Caco-2 (cell line): ENCODE data around the gene COPS9. TPM values are rescaled to one million over a fixed set of nuclear protein-coding genes. Genes with fewer than 3 reads are reported as not detected.

Source experiments
- BruUV-seq: library from RNA; stranded (reverse); fragments of 400-500 nt; replicated peaks from 2 replicates; lab custom pipeline; 2021; lab: Mats Ljungman, UMichigan
- CTCF ChIA-PET: fragments of 300-600 bp; sonication (Branson Sonifier 250); formaldehyde crosslinking; loops from one replicate; lab custom pipeline; 2022; ENCODE audit warnings: antibody characterized with exemption; lab: Charles Lee
- POLR2A ChIA-PET: fragments of 300-600 bp; sonication (Branson Sonifier 250); formaldehyde crosslinking; loops from one replicate; lab custom pipeline; 2022; ENCODE audit warnings: antibody characterized with exemption; lab: Charles Lee
- DNase-seq, 2 experiments: peaks; one replicate each; pipeline versions ENCODE4 v3.0.0 to v3.0.0-alpha.2; 2020 to 2022
- H3K27me3 ChIP-seq: replicated peaks from 2 replicates; pipeline ENCODE4 v1.6.0; 2011; ENCODE audit warnings: low read length; ENCODE audit not compliant: control insufficient read depth, insufficient read depth
- H3K36me3 ChIP-seq: 2 replicates; pipeline ENCODE4 v1.5.1; 2011; ENCODE audit warnings: low read length; ENCODE audit not compliant: control insufficient read depth, insufficient read depth
- H3K4me1 ChIP-seq: fragments of 250-450 bp; sonication (Bioruptor Pico); 2 replicates; pipeline ENCODE4 v1.5.1; 2020; ENCODE audit warnings: mild to moderate bottlenecking
- H3K4me3 ChIP-seq: 2 replicates; pipeline ENCODE4 v1.5.1; 2011; ENCODE audit warnings: low read depth, mild to moderate bottlenecking, control low read depth, low read length
- H3K9me3 ChIP-seq: fragments of 250-450 bp; sonication (Bioruptor Pico); 2 replicates; pipeline ENCODE4 v1.5.1; 2020; ENCODE audit warnings: mild to moderate bottlenecking, moderate library complexity
- H3K27ac Mint-ChIP-seq: one replicate; pipeline ENCODE4 v1.8.0; 2022; ENCODE audit warnings: mixed read lengths; ENCODE audit not compliant: unreplicated experiment
- H3K27me3 Mint-ChIP-seq: one replicate; pipeline ENCODE4 v1.8.0; 2022; ENCODE audit warnings: mixed read lengths; ENCODE audit not compliant: insufficient read depth, unreplicated experiment
- H3K36me3 Mint-ChIP-seq: one replicate; pipeline ENCODE4 v1.8.0; 2022; ENCODE audit warnings: mild to moderate bottlenecking, mixed read lengths; ENCODE audit not compliant: insufficient read depth, unreplicated experiment
- H3K4me1 Mint-ChIP-seq: one replicate; pipeline ENCODE4 v1.8.0; 2022; ENCODE audit warnings: low read depth, mixed read lengths; ENCODE audit not compliant: unreplicated experiment
- H3K4me3 Mint-ChIP-seq: one replicate; pipeline ENCODE4 v1.8.0; 2022; ENCODE audit warnings: mild to moderate bottlenecking, moderate library complexity, mixed read lengths; ENCODE audit not compliant: unreplicated experiment
- H3K9me3 Mint-ChIP-seq: one replicate; pipeline ENCODE4 v1.8.0; 2022; ENCODE audit warnings: mixed read lengths; ENCODE audit not compliant: unreplicated experiment
- CTCF ChIP-seq, 2 experiments: fragments of 200-600 bp in 1 of 2; IDR thresholded peaks; 1 replicate in 1 of 2; 2 replicates in 1 of 2; pipeline versions ENCODE4 v1.5.1 to v1.8.0; 2011 to 2022; ENCODE audit warnings: antibody characterized with exemption in 1 of 2, control low read depth in 1 of 2, inconsistent platforms in 1 of 2, low read depth in 1 of 2, low read length in 1 of 2, mild to moderate bottlenecking in 1 of 2, moderate library complexity in 1 of 2; ENCODE audit not compliant: insufficient read depth in 1 of 2, severe bottlenecking in 1 of 2, unreplicated experiment in 1 of 2
- intact Hi-C: fragments of 100-400 bp; cut with micrococcal nuclease; formaldehyde crosslinking; loops from one replicate; pipeline ENCODE4 v1.10.0; 2022; ENCODE audit not compliant: unreplicated experiment
- total RNA-seq: library from RNA; stranded (reverse); gene quantifications from 2 replicates; pipeline ENCODE4 v1.2.3, GENCODE V29; 2022

COPS9 gene
- total RNA-seq, 1 experiment from 2014 or later, result 86.3 TPM

- intact Hi-C loops, result no loop called here
- TF ChIP-seq CTCF (IDR thresholded peaks at IDR 0.05; ENCODE audit: insufficient read depth in 1 of 2, low read depth in 1 of 2, low read length in 1 of 2, severe bottlenecking in 1 of 2, unreplicated experiment in 1 of 2), result no peak
- H3K27me3 ChIP-seq, result no peaks in the 10 kb centered on the region
- 0 out of 2 replicates have a peak, but pooled peaks cover 4% of the 10 kb centered on the region for H3K4me1 ChIP-seq
- no peaks in the 10 kb centered on the region for H3K9me3 ChIP-seq
- Mint-ChIP-seq H3K9me3 (no peaks in the 10 kb centered on the region), H3K4me3 (peak overlapping the region; percentile 80), H3K4me1 (no peaks in the 10 kb centered on the region), H3K27me3 (peaks cover 3% of the 10 kb centered on the region), H3K36me3 (peaks cover 6% of the 10 kb centered on the region), H3K27ac (peak overlapping the region; percentile 81)
- no TSS peak for BruUV-seq
- ChIA-PET POLR2A (no interaction called here), CTCF (no interaction called here)
- no peaks in the 10 kb centered on the region; the same call in 1 of the 2 replicates for H3K36me3 ChIP-seq
- peak overlapping the region; percentile 87 for H3K4me3 ChIP-seq
- no peak for DNase-seq
Observed at GRCh38 chr2:240134956-240135520, 1.1 kb downstream of the COPS9 start.

GRCh38 chr2:240134466-240134865 lies 1.6 kb downstream of the COPS9 start:
- Histone ChIP-seq H3K36me3 (no peaks in the 10 kb centered on the region; the same call in 1 of the 2 replicates), H3K27me3 (no peaks in the 10 kb centered on the region), H3K4me3 (no peak overlapping the region), H3K4me1 (0 out of 2 replicates have a peak, but pooled peaks cover 4% of the 10 kb centered on the region), H3K9me3 (no peaks in the 10 kb centered on the region)
- ChIA-PET CTCF (no interaction called here), POLR2A (no interaction called here)
- Mint-ChIP-seq H3K36me3 (peaks cover 6% of the 10 kb centered on the region), H3K4me3 (peak overlapping the region; percentile 80), H3K9me3 (no peaks in the 10 kb centered on the region), H3K4me1 (no peaks in the 10 kb centered on the region), H3K27me3 (peaks cover 3% of the 10 kb centered on the region), H3K27ac (no peak overlapping the region)
- no peak for DNase-seq
- TF ChIP-seq CTCF (IDR thresholded peaks at IDR 0.05; ENCODE audit: insufficient read depth in 1 of 2, low read depth in 1 of 2, low read length in 1 of 2, severe bottlenecking in 1 of 2, unreplicated experiment in 1 of 2), result no peak
- intact Hi-C loops, result no loop called here
- BruUV-seq, result no TSS peak

GRCh38 chr2:240133401-240133800 lies 2.7 kb downstream of the COPS9 start:
- Histone ChIP-seq H3K36me3 (no peaks in the 10 kb centered on the region; the same call in 1 of the 2 replicates), H3K4me3 (no peak overlapping the region), H3K9me3 (no peaks in the 10 kb centered on the region), H3K4me1 (0 out of 2 replicates have a peak, but pooled peaks cover 4% of the 10 kb centered on the region), H3K27me3 (no peaks in the 10 kb centered on the region)
- ChIA-PET CTCF (no interaction called here), POLR2A (no interaction called here)
- peaks cover 3% of the 10 kb centered on the region for H3K27me3 Mint-ChIP-seq
- H3K9me3 Mint-ChIP-seq, result no peaks in the 10 kb centered on the region
- intact Hi-C loops, result no loop called here
- BruUV-seq, result no TSS peak
- H3K27ac Mint-ChIP-seq, result no peak overlapping the region
- H3K36me3 Mint-ChIP-seq, result peaks cover 6% of the 10 kb centered on the region
- DNase-seq, result no peak
- no peak overlapping the region for H3K4me3 Mint-ChIP-seq
- no peak for TF ChIP-seq CTCF (IDR thresholded peaks at IDR 0.05; ENCODE audit: insufficient read depth in 1 of 2, low read depth in 1 of 2, low read length in 1 of 2, severe bottlenecking in 1 of 2, unreplicated experiment in 1 of 2)
- no peaks in the 10 kb centered on the region for H3K4me1 Mint-ChIP-seq
